Gastroesophageal sphincter (tissue), 4 donors: ENCODE results near the gene OR10H2. TPM values are rescaled to one million over a fixed set of nuclear protein-coding genes. Genes with fewer than 3 reads are reported as not detected.

Experiments used
- ATAC-seq: fragments of 150-250 bp; one replicate; pipeline ENCODE4 v1.9.1; 2016; ENCODE audit warnings: mild to moderate bottlenecking, moderate library complexity
- H3K27ac ChIP-seq, 4 donors: fragments of 200-600 bp; sonication (generic) in 3 of 4; 1 replicate in 3 of 4; 2 replicates in 1 of 4; pipeline ENCODE4 v1.5.1; 2016 to 2019
- H3K27me3 ChIP-seq: fragments of 200-600 bp; sonication (generic); one replicate; pipeline ENCODE4 v1.5.1; 2019
- H3K36me3 ChIP-seq, 2 donors: fragments of 200-600 bp; sonication (generic); one replicate each; pipeline ENCODE4 v1.5.1; 2019; ENCODE audit warnings: control low read depth in 1 of 2
- H3K4me1 ChIP-seq, 3 donors: fragments of 200-600 bp; sonication (generic); 1 replicate in 2 of 3; 2 replicates in 1 of 3; pipeline ENCODE4 v1.5.1; 2016 to 2019; ENCODE audit warnings: control low read depth in 2 of 3
- H3K4me3 ChIP-seq, 2 donors: fragments of 200-600 bp; sonication (generic); one replicate each; pipeline ENCODE4 v1.5.1; 2019; ENCODE audit warnings: mild to moderate bottlenecking in 1 of 2, moderate library complexity in 1 of 2
- H3K9me3 ChIP-seq, 3 donors: fragments of 200-600 bp; sonication (generic); one replicate each; pipeline ENCODE4 v1.5.1; 2017 to 2019; ENCODE audit warnings: control low read depth in 2 of 3
- CTCF ChIP-seq, 4 experiments: fragments of 200-600 bp in 2 of 4; fragments of 450-650 bp in 2 of 4; sonication (generic) in 1 of 4; IDR thresholded peaks; one replicate each; pipeline ENCODE4 v1.5.1; 2017 to 2019; ENCODE audit warnings: antibody characterized with exemption in 4 of 4, mild to moderate bottlenecking in 2 of 4, moderate library complexity in 2 of 4
- EP300 ChIP-seq: sonication (generic); formaldehyde crosslinking; IDR thresholded peaks from one replicate; pipeline ENCODE4 v1.6.1; 2017; ENCODE audit warnings: antibody characterized with exemption, mild to moderate bottlenecking
- POLR2A ChIP-seq, 2 donors: fragments of 450-650 bp; IDR thresholded peaks; one replicate each; pipeline ENCODE4 v1.6.1; 2017; ENCODE audit warnings: antibody characterized with exemption in 2 of 2, mild to moderate bottlenecking in 2 of 2, moderate library complexity in 1 of 2
- POLR2AphosphoS5 ChIP-seq: sonication (generic); formaldehyde crosslinking; IDR thresholded peaks from one replicate; pipeline ENCODE4 v1.6.1; 2017; ENCODE audit warnings: antibody characterized with exemption
- WGBS, 2 donors: methylation state at CpG; one replicate each; pipeline ENCODE4 v1.1.5; 2018; ENCODE audit warnings: low coverage in 1 of 2; 5-methylcytosine and 5-hydroxymethylcytosine counted together
- total RNA-seq, 4 donors: library from RNA; depleted of rRNA; stranded (reverse); fragments of >200 nt; gene quantifications; one replicate each; pipeline ENCODE4 v1.1.0, GENCODE V29; 2016

OR10H2 gene
- total RNA-seq, 4 donors from 2014 or later = not detected

GRCh38 chr19:15714638-15715037 lies 13.2 kb upstream of the OR10H2 start:
- Histone ChIP-seq H3K4me3 (no peak overlapping the region), H3K4me1 (no peaks in the 10 kb centered on the region), H3K27ac (no peak overlapping the region), H3K27me3 (peaks cover 27% of the 10 kb centered on the region), H3K36me3 (no peaks in the 10 kb centered on the region), H3K9me3 (peaks cover 0 to 4% (median 0%) of the 10 kb centered on the region in 3 donors)
- WGBS, 2 donors = 20 to 56% methylated on average over 2 to 3 of the region's 3 CpGs
- no peak for TF ChIP-seq CTCF (IDR thresholded peaks at IDR 0.05)
- no peak for TF ChIP-seq POLR2A (IDR thresholded peaks at IDR 0.05)
- no peak for TF ChIP-seq POLR2AphosphoS5
- ATAC-seq = no peak

- 69 to 88% methylated on average over 1 of the region's 1 CpG for WGBS, 2 donors
- Histone ChIP-seq H3K27ac (no peak overlapping the region), H3K36me3 (no peaks in the 10 kb centered on the region), H3K27me3 (peaks cover 32% of the 10 kb centered on the region), H3K4me1 (no peaks in the 10 kb centered on the region), H3K4me3 (no peak overlapping the region), H3K9me3 (peaks cover 0 to 6% (median 0%) of the 10 kb centered on the region in 3 donors)
- no peak for ATAC-seq
- TF ChIP-seq POLR2A (IDR thresholded peaks at IDR 0.05) (no peak), POLR2AphosphoS5 (no peak), CTCF (IDR thresholded peaks at IDR 0.05) (no peak), EP300 (no peak)
These were observed 12.2 kb upstream of the OR10H2 start for GRCh38 chr19:15715642-15716041.

- H3K36me3 ChIP-seq = no peaks in the 10 kb centered on the region
- ATAC-seq = no peak
- WGBS, 2 donors = 17% methylated on average over 5 of the region's 6 CpGs; no CpG with 5 or more reads in 1 of the 2 donors
- no peak overlapping the region for H3K27ac ChIP-seq
- H3K4me3 ChIP-seq = no peak overlapping the region
- peaks cover 0 to 8% (median 0%) of the 10 kb centered on the region in 3 donors for H3K9me3 ChIP-seq
- H3K4me1 ChIP-seq = no peaks in the 10 kb centered on the region
- no peak for TF ChIP-seq EP300
- TF ChIP-seq POLR2A (IDR thresholded peaks at IDR 0.05) = no peak
- no peak for TF ChIP-seq POLR2AphosphoS5
- no peak for TF ChIP-seq CTCF (IDR thresholded peaks at IDR 0.05)
- H3K27me3 ChIP-seq = peaks cover 46% of the 10 kb centered on the region
These were observed 10.0 kb upstream of the OR10H2 start for GRCh38 chr19:15717809-15718208.

GRCh38 chr19:15721268-15721667 lies 6.6 kb upstream of the OR10H2 start:
- H3K36me3 ChIP-seq = no peaks in the 10 kb centered on the region
- H3K27ac ChIP-seq = no peak overlapping the region
- 83 to 89% methylated on average over 1 of the region's 1 CpG for WGBS, 2 donors
- ATAC-seq = no peak
- H3K4me1 ChIP-seq = no peaks in the 10 kb centered on the region
- H3K4me3 ChIP-seq = no peak overlapping the region
- H3K27me3 ChIP-seq = peaks cover 77% of the 10 kb centered on the region
- H3K9me3 ChIP-seq = peaks cover 0 to 8% (median 0%) of the 10 kb centered on the region in 3 donors
- TF ChIP-seq CTCF (IDR thresholded peaks at IDR 0.05) (no peak), POLR2A (IDR thresholded peaks at IDR 0.05) (no peak), EP300 (no peak), POLR2AphosphoS5 (no peak)

- no peak overlapping the region for H3K27ac ChIP-seq
- TF ChIP-seq EP300 = no peak
- TF ChIP-seq CTCF (IDR thresholded peaks at IDR 0.05) = no peak
- peaks cover 0 to 8% (median 0%) of the 10 kb centered on the region in 3 donors for H3K9me3 ChIP-seq
- no peak overlapping the region for H3K4me3 ChIP-seq
- WGBS, 2 donors = 60% methylated on average over 2 of the region's 25 CpGs; no CpG with 5 or more reads in 1 of the 2 donors
- peaks cover 83% of the 10 kb centered on the region for H3K27me3 ChIP-seq
- no peaks in the 10 kb centered on the region for H3K4me1 ChIP-seq
- no peak for ATAC-seq
- no peaks in the 10 kb centered on the region for H3K36me3 ChIP-seq
These were observed 4.9 kb upstream of the OR10H2 start for GRCh38 chr19:15722956-15723355.
